CD4-positive, alpha-beta T cell treated with Interferon alpha-2 for 1 hour (primary cell): ENCODE data around the gene RAPSN.
A peak's percentile ranks its signal among the peaks of the same experiment; 100 is the strongest.

Source experiments
- DNase-seq, 2 donors: peaks; one replicate each; pipeline ENCODE4 v3.0.0-alpha.2; 2020 to 2022

The RAPSN gene

DNA sequence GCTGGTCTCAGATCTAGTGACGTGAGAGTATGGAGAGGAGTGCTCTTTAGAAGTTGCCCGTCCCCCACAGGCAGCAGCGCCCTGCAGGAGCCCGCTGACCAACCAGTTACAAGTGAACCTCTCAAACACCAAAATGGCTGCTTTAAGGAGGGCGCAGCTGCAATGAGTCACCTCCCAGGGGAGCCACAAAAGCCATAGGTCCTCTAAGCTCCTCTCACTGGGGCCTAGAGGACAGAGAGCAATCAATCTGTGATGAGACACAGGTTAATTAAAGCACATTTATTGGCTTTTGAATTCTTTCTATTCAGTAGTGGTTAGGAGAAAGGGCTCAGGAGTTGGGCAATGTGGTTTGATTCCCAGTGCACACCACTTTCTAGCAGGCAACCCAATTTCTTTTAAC, 15.5 kb upstream of the RAPSN start:
- DNase-seq: no peak

DNA sequence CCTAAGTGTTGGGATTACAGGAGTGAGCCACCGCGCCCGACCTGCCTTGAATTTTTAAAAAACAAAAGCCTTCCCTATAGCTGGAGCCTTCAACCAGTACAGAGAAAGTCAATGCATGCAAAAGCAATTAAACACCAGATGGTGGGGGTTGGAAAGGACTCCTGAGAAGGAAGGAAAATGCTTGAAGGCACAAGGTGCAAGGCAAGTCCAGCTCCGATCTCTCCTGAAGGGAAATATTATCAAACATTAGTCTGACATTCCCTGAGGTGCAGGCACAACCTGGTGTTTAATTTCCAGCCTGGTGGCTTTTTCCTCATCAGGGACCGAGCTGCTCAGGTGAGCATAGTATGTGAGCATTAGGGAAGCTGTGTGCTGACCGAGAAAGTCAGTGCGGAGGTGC, 12.9 kb upstream of the RAPSN start:
- no peak for DNase-seq

DNA sequence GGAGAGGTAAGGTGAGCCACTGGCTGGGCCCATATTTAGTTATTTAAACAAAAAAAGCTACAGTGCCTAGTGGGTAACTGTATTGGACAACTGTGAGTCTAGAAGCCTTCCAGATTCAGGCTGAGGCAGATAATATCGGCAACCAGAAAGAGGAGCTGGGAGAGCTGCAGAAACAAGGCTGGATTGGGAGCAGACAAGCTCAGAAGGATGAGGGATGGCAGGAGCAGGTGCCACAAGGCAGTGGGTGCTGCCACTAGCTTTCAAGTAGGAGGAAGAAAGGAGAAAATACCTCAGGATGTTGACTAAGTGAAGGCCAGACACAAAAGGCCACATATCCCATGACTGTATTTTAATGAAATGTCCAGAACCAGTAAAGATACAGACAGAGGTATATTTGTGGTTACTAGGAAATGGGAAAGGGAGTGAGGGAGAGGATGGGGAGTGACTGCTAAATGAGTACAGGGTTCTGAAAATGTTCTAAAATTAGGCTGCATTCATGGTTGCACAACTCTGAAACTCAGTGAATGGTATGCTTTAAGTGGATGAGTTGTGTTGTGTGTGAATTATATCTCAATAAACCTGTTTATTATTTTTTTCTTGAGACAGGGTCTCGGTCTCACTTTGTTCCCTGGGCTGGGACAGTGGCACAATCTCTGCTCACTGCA, 11.8 kb upstream of the RAPSN start:
- no peak for DNase-seq

DNA sequence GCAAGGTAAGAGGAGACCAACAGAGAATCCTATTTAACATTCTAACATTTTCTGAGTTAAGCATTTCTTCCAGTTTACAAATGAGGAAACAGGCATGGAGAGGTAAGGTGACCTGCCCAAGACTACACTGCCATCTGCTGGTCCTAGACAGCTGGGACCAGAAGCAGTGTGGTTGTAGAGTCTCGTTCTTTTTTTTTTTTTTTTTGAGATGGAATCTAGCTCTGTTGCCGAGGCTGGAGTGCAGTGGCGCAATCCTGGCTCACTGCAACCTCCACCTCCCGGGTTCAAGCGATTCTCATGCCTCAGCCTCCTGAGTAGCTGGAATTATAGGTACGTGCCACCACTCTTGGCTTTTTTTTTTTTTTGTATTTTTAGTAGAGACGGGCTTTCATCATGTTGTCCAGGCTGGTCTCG, 5.3 kb upstream of the RAPSN start:
- DNase-seq: peak; percentile 78 to 80

DNA sequence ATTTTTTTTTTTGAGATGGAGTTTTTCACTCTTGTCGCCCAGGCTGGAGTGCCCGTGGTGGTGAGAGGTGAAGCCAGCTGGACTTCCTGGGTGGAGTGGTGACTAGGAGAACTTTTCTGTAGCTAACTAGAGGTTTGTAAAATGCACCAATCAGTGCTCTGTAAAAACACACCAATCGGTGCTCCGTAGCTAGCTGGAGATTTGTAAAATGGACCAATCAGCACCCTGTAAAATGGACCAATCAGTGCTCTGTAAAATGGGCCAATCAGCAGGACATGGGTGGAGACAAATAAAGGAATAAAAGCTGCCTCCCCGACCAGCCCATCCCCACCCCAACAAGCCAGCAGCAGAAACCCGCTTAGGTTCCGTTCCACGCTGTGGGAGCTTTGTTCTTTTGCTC, 4.4 kb upstream of the RAPSN start:
- DNase-seq: peak in 1 of 2 donors; percentile 10

DNA sequence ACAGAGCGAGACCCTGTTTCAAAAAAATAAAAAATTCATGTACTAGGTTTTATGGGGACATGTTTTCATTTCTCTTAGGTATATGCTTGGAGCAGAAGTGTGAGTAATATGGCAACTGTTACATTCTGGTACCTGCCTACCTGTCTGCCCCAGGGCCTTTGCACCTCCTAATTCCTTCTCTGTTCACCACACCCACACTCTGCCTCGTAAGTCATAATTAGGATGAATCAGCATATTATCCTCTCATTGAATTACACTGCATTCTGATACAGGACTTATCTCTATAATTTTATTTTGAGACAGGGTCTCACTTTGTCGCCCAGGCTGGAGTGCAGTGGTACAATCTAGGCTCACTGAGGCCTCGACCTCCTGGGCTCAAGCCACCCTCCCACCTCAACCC, 3.1 kb upstream of the RAPSN start:
- no peak for DNase-seq

DNA sequence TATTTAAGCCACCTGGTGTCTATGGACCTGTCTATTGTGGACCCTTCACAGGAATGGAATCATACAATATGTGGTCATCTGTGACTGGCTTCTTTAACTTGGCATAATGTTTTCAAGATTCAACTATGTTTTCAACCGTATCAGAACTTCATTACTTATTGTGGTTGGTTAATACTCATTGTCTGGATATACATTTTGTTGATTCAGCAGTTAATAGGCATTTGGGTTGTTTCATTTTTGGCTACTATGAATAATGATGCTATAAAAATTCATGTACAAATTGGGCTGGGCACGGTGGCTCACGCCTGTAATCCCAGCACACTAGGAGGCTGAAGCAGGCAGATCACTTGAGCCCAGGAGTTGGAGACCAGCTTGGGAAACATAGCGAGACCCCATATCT, 2.5 kb upstream of the RAPSN start:
- DNase-seq: no peak

DNA sequence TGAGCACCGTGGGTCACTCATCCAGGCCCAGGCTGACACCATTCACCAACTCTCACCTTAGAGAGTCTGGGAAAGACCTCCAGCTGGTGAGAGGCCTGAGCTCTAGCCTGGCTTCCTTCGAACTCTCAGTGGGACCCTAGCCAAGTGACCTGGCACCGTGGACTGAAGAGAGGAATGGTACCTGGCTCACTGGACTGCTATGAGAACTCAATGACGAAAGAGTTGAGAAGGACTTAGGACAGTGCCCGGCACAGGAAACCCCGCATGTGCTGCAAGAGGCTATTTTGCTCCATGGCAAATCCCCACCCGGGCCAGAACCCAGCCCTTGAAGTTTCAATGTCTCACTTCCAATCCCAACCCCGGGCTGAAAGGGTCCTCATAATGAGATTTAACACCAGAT, 605 bp upstream of the RAPSN start:
- DNase-seq: no peak

DNA sequence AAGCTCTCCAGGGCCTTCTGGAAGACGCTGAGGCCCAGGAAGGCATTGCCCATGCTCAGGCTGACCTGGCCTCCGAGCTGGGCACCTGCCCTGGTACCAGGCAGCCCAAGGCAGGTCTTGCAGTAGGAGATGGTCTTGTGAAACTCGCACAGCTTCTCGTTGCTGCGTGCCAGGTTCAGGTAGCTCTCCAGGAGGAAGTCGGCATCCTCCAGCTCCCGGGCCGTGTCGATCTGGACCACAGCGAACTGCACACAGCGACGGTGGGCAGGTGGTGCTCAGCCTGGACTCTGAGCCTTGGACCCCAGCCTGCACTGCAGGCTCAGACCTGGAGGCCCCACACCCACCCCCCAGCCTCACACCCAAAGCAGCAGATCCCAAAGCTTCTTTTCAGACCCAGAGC, 1.0 kb downstream of the RAPSN start:
- no peak for DNase-seq

DNA sequence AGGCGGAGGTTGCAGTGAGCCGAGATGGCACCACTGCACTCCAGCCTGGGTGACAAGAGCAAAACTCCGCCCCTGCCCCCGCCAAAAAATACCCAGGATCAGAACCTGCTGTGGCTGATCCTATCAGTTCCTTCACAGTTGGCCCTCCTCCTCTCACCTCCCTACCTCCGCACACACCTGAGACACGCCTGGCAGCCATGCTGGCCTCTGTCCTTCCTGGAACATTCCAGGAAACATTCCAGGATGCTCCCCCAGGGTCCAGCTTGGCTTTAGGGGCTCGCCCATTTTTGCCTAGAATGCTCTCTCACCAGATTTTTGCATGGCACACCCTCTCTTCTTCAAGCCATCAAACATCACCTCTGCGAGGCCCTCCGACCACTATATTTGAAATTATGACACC, 2.1 kb downstream of the RAPSN start:
- DNase-seq: no peak

DNA sequence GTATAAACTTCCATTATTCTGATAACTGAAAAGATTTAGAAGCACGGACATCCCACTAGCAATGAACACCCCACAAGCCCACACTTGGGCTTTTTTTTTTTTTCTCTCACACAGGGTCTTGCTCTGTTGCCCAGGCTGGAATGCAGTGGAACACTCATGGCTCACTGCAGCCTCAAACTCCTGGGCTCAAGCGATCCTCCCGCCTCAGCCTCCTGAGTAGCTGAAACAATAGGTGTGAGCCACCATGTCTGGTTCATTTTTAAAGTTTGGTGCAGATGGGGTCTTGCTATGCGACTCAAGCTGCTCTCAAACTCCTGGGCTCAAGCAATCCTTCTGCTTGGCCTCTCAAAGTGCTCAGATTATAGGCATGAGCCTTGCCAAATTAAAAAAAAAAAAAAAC, 3.1 kb downstream of the RAPSN start:
- DNase-seq: no peak

DNA sequence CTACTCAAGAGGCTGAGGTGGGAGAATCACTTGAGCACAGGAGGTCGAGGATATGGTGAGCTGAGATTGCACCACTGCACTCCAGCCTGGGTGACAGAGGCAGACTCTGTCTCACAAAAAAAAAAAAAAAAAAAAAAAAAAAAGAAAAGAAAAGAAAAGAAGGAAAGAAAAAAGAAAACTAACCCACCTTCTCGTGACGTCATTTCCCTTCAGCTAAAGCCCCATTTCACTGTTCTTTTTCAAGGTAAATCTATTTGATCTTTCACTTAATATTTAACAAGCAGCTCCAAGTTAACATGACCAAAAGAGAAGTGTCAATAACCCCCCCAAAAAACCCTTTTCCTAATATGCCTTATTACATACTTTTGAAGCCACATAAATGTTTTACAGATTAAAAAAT, 5.1 kb downstream of the RAPSN start:
- no peak for DNase-seq

DNA sequence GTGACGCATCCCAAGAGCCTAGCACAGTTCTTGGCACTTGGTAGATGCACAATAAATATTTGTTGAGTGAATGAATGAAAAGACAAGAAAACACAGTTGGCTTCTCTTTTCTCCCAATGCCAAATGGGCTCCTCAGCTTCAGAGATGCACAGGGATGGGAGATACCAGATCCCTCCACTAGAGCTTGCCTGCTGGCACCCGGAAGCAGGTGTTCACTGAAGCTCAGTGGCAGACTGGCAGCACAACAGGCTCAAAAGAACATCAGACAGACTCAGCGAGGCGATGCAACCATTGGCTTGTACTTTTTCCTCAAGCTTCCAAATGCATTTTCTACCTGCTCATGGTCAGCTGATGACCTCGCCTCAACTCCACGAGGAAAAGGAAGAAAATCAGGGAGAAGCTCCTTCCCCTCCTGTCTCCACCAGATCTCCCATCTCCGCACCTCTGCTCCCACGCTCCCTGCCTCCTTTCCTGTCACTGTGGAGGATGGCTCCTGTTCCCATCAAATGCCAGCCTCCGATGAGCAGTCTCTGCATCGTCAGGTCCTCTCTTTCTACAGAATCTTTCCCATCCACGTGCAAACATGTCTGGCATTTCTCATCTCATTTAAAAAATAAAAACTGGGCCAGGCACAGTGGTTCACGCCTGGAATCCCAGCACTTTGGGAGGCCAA, 5.8 kb downstream of the RAPSN start:
- DNase-seq: no peak

DNA sequence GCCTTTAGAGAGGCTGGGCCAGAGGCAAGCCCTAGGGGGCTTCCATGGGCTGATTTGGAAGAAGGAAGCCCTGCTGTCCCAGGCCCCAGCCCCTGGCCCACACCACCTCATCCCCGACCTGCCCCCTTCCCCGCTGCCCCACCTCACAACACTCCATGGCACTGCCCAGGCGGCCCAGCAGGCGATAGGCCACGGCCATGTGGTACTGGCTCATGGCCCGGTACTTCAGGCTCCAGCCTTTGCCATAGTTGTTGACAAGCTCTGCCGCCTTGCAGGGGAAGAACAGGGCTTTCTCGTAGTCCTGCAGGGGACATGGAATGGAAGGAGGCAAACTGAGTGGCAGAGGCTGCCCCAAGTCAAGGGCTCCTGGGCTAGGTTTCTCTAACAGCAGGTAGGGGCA, 6.4 kb downstream of the RAPSN start:
- no peak for DNase-seq

DNA sequence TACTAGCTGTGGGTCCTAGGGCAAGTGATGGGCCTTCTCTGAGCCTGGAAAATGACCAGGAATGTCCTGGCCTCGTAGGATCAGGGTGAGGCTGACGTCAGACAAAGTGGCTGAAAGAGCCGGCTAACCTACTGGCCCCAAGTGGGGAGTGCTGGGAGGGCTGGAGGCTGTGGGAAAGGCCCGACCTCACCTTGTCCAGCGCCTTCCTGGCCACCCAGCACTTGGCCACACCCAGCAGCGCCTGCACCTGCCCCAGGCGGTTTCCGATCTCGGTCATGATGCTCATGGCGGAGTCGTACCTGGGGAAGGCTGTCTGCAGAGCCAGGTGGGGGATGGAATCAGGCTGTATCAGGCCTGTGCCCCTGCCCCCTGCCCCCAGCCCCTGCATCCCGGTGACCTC, 7.5 kb downstream of the RAPSN start:
- no peak for DNase-seq

DNA sequence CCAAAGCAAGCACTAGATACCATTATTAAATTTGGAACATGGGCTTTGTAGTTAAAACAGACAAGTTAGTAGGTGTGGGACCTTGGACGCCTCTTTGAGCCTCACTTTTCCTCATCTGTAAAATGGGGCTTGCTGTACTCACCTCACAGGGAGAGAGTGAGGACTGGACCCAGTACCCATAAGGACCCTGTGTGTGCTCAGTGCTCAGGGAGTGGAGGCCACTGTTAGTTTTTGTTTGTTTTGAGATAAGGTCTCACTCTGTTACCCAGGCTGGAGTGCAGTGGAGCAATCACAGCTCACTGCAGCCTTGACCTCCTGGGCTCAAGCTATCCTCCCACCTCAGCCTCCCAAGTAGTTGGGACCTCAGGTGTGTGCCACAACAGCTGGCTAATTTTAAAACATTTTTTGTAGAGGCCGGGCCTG, 8.9 kb downstream of the RAPSN start:
- no peak for DNase-seq

DNA sequence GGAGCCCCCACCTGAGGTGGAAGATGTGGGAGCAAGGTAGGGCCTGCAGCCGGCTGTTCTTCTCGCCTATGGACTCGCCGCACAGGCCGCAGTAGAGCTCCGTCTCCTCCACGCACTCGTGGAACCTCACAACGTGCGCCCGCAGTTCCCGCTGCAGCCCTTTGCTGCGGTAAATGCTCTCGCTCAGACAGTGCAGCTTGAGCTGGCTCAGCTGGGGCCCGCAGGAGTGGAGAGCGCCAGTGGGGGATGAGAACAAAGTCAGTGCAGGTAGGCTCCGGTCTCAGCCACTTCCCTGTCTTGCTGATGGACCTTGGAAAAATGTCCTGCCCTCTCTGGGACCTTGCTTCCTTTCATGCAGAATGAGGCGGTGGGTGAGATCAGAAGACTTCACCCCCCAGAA, 10.2 kb downstream of the RAPSN start:
- DNase-seq: no peak

DNA sequence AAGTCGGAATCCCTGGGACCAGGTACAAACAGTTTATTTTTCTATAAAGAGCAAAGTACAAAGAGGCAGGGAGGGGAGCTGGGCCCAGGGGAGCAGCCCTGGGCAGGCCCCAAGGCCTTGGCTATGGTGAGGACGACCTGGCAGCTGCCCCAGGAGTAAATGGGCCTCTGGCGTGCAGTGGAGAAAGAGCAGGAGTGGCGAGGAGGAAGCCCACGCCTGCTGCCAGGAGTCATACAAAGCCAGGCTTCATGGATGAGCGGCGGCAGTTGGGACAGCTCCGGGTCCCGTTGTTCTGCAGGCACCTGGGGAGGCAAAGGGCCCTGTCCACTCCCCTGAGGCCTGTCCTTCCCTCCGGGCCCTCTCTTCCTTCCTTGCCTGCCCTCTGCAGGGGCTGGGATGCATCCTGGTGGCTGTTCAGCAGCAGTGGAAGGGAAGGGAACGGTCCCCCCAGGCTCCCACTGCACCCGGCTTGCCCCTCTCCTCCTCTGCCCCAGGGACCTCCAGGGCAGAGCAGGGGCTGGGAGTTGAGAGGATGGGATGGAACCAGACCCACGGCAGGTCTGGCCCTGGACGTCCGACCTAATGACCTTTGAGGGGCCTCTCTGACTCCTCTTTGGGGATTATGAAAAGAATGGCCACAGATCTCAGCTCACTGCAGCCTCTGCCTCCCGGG, 11.1 kb downstream of the RAPSN start:
- no peak for DNase-seq

DNA sequence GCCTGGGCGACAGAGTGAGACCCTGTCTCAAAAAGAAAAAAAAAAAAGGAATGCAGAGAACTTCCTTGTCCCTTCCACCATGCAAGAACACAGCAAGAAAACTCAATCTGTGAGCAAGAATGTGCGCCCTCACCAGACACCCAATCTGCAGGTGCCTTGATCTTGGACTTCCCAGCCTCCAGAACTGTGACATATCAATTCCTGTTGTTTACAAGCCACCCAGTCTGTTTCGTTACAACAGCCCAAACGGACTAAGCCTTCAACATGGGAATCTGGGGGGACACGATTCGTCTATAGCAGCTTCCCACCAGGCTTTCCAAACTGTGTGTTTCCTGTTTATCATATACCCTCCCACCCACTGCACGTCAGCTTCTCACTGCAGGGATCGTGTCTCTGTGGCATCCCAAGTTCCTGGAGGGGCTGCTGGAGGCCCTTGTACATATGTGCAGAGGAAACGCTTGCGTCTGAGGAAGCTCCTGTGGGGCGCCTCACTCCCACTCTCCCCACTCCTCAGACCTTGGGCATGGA, 11.7 kb downstream of the RAPSN start:
- DNase-seq: no peak

DNA sequence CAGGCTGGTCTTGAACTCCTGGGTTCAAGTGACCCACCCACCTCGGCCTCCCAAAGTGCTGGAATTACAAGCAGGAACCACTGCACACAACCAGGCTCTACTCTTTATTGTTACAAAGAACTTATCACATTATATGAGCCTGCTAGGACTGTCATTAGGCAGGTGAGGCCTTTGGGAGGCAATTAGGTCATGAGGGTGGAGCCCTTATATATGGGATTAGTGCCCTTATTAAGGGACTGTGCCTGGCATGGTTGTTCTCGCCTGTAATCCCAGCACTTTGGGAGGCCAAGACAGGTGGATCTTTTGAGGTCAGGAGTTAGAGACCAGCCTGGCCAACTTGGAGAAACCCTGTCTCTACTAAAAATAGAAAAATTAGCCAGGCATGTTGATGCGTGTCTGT, 12.2 kb downstream of the RAPSN start:
- no peak for DNase-seq

DNA sequence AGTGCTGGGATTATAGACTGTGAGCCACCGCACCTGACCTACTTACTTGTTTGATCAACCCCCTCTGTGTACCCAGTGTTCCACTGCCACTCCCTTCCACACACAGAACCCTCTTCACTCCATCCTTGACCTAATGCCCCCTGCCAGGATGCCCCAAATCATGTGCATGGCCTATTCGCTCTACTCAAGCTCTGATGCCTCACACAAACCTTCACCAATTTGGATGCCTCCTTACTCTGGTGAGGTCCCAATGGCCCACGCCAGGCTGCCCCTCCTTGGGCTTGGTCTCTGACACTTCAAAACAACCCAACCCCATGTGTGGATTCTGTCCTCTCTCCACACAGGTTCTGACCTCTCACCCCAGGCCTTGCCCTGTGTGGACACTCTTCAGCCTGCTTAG, 13.2 kb downstream of the RAPSN start:
- no peak for DNase-seq

DNA sequence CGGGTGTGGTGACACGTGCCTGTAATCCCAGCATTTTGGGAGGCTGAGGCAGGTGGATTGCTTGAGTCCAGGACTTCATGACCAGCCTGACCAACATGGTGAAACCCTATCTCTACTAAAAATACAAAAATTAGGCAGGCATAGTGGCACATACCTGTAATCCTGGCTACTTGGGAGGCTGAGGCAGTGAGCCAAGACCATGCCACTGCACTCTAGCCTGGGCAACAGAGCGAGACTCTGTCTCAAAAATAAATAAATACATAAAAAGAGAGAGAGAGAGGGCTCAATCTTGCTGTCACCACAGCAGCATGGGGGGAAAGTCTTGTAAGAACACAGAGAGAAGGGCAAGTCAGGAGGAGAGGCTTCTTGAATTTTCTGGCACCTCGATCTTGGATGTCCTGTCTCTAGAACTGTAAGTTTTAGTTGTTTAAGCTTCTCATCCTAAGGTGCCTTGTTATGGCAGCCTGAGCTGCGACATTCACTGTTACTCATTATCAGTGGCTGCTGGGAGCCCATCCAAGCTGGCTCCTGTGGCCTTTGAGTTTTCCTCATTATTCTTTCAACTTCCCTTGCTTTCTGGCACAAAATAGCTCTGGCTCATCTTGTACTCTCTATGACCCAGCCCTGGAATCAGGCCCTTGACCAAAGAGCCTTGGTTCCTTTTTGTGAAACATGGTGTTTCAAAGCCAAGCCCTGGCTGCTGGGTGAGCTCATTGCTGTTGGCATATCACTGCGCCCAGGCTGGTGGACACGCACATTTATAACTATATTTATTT, 14.7 kb downstream of the RAPSN start:
- no peak for DNase-seq

DNA sequence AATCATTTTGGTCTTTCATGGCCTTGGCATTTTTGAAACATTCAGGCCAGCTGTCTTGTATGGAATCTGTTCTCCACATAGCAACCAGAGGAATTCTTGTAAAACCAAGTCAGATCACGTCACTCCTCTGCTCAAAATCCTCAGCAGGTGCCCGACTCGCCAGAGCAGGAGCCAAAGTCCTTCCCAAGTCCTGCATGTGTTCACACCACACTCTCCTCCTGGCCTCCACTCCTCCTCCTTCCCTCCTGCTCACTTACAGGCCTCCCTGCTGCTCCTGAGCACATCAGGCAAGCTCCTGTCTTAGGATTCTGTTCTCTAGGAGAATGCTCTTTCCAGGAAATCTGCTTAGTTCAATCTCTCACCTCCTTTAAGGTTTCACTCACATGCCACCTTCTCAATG, 15.8 kb downstream of the RAPSN start:
- DNase-seq: no peak
